ENCODE measurements around the gene WDR5B.

The WDR5B gene

GRCh38 chr3:122365073-122365472, 50.8 kb downstream of the WDR5B start:
- no peak for DNase-seq

GRCh38 chr3:122364490-122364889, 51.4 kb downstream of the WDR5B start:
- DNase-seq: no peak
